ENCODE data around the gene PTPRZ1.

DNA sequence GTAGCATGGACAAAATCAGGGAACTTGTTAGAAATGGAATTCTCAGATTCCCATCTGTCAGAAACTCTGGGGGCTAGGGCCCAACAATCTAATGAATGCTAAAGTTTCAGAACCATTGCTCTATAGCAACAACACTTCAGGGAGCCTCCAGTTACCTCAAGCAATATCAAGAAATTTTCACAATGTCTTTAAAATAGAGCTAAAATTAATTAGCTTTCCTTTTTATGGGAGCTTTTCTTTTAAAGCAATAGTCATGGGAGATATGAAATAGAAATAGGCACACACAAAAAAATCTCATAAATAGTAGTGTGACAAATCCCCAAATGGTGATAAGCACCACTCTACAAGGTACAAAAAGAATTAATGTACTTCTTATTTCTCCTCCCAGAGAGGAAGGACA, 190.2 kb downstream of the PTPRZ1 start:
- TF ChIP-seq, protein P1, sequence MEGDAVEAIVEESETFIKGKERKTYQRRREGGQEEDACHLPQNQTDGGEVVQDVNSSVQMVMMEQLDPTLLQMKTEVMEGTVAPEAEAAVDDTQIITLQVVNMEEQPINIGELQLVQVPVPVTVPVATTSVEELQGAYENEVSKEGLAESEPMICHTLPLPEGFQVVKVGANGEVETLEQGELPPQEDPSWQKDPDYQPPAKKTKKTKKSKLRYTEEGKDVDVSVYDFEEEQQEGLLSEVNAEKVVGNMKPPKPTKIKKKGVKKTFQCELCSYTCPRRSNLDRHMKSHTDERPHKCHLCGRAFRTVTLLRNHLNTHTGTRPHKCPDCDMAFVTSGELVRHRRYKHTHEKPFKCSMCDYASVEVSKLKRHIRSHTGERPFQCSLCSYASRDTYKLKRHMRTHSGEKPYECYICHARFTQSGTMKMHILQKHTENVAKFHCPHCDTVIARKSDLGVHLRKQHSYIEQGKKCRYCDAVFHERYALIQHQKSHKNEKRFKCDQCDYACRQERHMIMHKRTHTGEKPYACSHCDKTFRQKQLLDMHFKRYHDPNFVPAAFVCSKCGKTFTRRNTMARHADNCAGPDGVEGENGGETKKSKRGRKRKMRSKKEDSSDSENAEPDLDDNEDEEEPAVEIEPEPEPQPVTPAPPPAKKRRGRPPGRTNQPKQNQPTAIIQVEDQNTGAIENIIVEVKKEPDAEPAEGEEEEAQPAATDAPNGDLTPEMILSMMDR (conservative IDR thresholded peaks at IDR 0.05; ENCODE audit: low read depth, low read length): no peak
- no peak for TF ChIP-seq EZH2 (IDR thresholded peaks at IDR 0.05; ENCODE audit: borderline replicate concordance, low read depth, low read length, poor library complexity, severe bottlenecking)

Measured in A673 (cell line).